GM21381 (cell line): ENCODE results near the gene P4HB.
"Not testable (repeated sequence)": the region's sequence is repeated elsewhere in the genome, so short reads cannot be mapped to it uniquely, and the experiment has no call there.

Experiments
- ATAC-seq: cut with Tn5 transposase; IDR thresholded peaks from one replicate; pipeline ENCODE4 v1.9.1; 2021; ENCODE audit warnings: mild to moderate bottlenecking, moderate library complexity; ENCODE audit not compliant: unreplicated experiment

The P4HB gene

GRCh38 chr17:81849457-81849856 lies 10.9 kb downstream of the P4HB start:
- ATAC-seq, result no peak

GRCh38 chr17:81846743-81847689 lies 13.3 kb downstream of the P4HB start:
- no peak for ATAC-seq

GRCh38 chr17:81845881-81846742 lies 14.2 kb downstream of the P4HB start:
- no peak for ATAC-seq

DNA sequence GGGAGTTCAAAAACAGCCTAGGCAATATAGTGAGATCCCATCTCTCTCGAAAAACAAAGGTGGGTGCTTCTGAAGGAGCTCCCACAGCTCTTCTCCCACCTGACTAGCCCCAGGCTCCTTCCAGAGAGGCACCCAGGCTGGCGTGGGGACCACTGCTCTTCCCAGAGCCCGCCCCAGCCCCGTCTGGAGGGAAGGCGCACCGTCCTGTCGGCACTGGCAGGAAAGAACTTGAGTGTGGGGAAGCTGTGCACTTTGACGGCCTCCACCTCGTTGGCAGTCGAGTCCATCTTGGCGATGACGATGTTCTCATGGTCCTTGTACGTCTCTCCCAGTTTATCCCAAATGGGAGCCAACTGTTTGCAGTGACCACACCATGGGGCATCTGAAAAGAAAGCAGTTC lies 15.0 kb downstream of the P4HB start:
- ATAC-seq, result no peak

DNA sequence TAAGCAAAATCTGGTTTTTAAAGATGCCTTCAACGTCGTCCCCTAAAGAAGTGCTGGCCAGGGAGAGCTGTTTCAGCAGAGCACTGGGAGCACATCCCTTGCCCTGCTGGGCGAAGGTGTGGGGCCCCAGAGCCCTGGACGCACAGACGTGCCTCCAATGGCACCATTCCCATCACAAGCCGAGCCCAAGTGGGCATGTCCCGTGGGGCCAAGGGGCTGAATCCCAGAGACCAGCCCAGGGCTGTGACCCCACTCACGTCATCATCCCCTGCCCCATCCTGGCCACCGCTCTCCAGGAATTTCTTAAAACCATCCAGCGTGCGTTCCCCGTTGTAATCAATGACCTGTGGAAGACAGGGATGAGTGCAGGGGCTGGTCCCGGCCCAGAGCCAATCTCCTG lies 15.4 kb downstream of the P4HB start:
- no peak for ATAC-seq

DNA sequence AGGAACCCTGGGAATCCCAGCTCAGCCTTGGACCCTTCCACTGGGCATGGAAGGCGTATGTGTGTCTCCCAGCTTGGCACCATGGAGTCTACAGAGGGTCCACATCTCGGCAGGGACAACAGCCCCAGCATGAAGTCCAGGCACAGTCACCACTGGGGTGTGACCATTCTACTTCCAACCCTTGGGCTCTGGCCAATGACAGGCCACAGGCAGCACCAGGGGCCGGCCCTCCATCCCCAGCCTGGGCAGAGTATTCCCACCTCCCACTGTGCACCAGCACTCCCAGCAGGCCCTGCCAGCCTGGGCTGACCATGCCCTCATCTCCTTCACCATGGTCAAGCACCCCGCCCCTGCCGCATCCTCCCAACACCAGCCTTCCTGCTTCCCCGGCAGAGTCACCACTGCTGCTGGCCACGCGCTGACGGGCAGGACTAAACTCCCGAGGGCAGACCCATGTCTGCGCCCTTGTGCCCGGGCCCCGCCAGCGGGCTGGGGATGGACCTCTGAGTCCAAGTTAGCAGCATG lies 15.9 kb downstream of the P4HB start:
- ATAC-seq, result no peak

DNA sequence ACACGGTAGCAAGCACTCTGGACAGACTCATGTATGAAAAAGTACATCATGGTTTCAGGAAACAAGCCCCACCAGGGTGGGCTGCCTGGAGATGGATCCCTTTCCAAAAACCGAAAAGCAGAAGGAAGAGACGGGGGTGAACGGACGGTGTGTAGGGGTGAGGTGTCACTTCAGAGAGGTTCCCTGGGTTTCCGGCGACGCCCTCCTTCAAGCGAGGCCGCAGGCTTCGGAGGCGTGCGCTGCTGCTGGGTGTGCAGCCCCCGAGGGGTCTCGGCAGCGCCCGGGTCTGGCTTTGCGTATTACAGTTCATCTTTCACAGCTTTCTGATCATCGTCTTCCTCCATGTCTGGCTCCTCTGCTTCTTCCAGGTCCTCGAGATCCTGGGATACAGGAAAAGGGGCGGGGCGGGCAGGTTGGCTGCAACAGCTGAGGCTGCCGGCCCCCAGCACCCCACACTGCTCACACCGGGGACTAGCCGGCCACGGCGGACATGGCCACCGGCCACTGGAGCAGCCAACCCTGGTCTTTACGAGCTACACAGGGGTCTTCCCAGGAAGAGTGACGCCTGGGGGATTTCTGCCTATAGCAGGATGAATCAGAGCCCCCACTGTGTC lies 16.5 kb downstream of the P4HB start:
- no peak for ATAC-seq

GRCh38 chr17:81842725-81843504 lies 17.4 kb downstream of the P4HB start:
- no peak for ATAC-seq

DNA sequence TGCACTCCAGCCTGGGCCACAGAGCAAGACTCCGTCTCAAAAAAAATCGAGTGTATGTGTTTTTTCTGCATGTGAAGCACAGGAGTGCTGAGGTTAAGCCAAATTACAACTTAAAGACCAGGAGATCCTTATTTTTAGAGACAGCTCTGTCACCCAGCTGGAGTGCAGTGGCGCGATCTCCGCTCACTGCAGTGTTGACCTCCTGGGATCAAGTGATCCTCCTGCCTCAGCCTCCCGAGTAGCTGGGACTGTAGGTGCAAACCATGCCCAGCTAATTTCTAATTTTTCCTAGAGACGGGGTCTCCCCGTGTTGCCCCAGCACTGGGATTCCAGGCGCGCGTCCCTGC lies 18.0 kb downstream of the P4HB start:
- ATAC-seq, result no peak

DNA sequence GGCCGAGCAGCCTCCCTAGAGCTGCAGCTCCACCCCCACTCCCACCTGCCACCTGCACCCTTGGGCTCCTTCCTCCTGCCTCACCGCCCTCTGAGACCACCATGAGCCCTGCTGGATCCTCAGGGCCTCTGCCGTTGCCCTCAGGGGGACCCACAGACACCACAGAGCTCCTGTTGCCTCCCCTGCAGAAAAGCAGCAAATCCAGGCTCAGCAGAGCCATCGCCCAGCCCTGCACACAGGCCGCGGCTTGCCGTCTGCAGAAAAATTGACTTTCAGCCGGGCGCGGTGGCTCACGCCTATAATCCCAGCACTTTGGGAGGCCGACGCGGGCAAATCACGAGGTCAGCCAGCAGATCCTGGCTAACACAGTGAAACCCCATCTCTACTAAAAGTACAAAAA lies 18.5 kb downstream of the P4HB start:
- ATAC-seq, result no peak

- ATAC-seq, result no peak
These were observed 19.2 kb downstream of the P4HB start for GRCh38 chr17:81840826-81841778.

- ATAC-seq, result not testable (repeated sequence)
These were observed 20.3 kb downstream of the P4HB start for GRCh38 chr17:81840059-81840458.

- no peak for ATAC-seq
These were observed 21.0 kb downstream of the P4HB start for GRCh38 chr17:81839301-81839700.

DNA sequence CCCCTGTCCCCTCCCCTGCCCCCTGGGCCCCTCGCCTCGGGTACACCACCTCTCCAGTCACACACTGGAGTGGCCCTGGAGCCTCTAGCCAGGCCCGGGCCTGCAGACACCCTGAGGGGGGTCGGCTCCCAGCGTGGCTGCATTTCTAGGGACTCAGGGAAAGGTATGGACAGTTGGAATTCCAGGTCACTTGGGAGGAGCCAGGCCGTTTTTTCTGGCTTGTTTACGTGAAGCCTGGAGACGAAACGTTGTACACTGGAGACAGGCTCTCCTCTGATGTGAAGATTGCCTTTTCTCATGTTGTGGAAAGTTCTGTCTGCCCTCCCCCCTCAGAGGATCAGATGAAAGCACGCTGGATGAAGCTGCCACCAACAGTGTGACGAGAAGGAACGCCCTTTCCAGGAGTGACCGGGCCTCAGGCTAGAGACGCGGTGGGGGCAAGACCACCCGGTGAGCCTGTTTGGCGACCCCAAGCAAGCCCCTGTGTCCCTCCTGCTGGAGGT lies 21.5 kb downstream of the P4HB start:
- ATAC-seq, result no peak

- ATAC-seq, result no peak
These were observed 22.7 kb downstream of the P4HB start for GRCh38 chr17:81837641-81838040.

GRCh38 chr17:81834831-81835267 lies 25.5 kb downstream of the P4HB start, which contains the start of gene PPP1R27:
TSS of gene PPP1R27 (minus strand) at chr17:81835050. CDS start at chr17:81834953, 97 bp downstream.
- ATAC-seq, result no peak

GRCh38 chr17:81833921-81834830 lies 26.2 kb downstream of the P4HB start:
- ATAC-seq, result no peak
